ENCODE data around the gene WARS2. TPM values are rescaled to one million over a fixed set of nuclear protein-coding genes. Genes with fewer than 3 reads are reported as not detected.

WARS2 gene
- total RNA-seq, 4 donors from 2014 or later, result 5.8 to 12.6 (median 10.0) TPM

DNA sequence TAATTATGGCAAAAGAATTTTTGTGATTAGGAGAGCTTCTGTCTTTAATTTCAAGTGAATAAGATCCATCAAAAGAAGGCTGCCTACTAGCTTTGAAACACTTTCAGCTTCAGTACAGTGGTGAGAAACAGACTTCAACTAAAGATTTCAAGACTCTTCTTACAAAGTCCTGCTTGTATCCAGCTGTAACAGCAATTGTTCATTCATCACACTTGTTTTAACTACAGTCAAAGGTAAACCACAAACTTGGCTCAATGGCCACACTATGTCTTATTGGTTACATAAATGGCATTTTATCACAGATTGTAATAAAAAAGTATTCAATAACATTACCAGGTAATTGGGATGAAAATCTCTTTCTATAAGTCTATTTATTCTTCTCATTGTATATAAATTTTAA, 59.2 kb downstream of the WARS2 start:
- Histone ChIP-seq H3K4me3 (no peak overlapping the region), H3K4me1 (peaks cover 0 to 18% (median 15%) of the 10 kb centered on the region in 4 donors), H3K36me3 (no peaks in the 10 kb centered on the region), H3K27ac (replicated peaks in 1 of 4) (no peak overlapping the region), H3K9me3 (no peaks in the 10 kb centered on the region), H3K27me3 (no peaks in the 10 kb centered on the region)
- TF ChIP-seq POLR2AphosphoS5 (IDR thresholded peaks at IDR 0.05) (no peak), EP300 (IDR thresholded peaks at IDR 0.05) (no peak), POLR2A (IDR thresholded peaks at IDR 0.05; ENCODE audit: low read depth) (no peak)
- TF ChIP-seq, protein P1, sequence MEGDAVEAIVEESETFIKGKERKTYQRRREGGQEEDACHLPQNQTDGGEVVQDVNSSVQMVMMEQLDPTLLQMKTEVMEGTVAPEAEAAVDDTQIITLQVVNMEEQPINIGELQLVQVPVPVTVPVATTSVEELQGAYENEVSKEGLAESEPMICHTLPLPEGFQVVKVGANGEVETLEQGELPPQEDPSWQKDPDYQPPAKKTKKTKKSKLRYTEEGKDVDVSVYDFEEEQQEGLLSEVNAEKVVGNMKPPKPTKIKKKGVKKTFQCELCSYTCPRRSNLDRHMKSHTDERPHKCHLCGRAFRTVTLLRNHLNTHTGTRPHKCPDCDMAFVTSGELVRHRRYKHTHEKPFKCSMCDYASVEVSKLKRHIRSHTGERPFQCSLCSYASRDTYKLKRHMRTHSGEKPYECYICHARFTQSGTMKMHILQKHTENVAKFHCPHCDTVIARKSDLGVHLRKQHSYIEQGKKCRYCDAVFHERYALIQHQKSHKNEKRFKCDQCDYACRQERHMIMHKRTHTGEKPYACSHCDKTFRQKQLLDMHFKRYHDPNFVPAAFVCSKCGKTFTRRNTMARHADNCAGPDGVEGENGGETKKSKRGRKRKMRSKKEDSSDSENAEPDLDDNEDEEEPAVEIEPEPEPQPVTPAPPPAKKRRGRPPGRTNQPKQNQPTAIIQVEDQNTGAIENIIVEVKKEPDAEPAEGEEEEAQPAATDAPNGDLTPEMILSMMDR (IDR thresholded peaks at IDR 0.05), result no peak
- intact Hi-C loops (cut with DNase I), result no loop called here
- DNase-seq (ENCODE audit: extremely low spot score), result no peak

DNA sequence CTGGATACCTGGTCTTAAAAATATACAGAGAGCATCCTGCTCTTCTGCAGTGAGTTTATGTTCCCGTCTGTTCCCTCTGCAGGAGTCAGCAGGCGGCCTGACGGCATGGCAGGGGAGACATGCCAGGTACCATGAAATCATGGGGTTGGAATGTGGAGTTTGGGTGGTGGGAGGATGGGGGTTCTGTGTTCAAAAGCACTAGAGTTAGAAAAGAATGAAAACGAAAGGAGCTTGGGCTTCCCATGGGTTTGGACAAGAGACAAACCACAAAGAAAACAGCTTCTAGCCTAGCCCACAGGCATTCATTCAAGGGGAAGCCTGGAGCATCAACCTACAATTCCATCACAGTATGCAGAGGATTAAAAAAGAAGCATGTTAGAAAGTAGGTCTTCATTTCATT, 59.9 kb downstream of the WARS2 start:
- no peak for DNase-seq (ENCODE audit: extremely low spot score)
- Histone ChIP-seq H3K4me3 (no peak overlapping the region), H3K27ac (replicated peaks in 1 of 4) (peak overlapping the region in 1 of 4 donors; percentile 9)

GRCh38 chr1:119079881-119080280, 60.6 kb downstream of the WARS2 start:
- 97% methylated on average over 1 of the region's 1 CpG for WGBS
- no peak overlapping the region for H3K27ac ChIP-seq (replicated peaks in 1 of 4)
- TF ChIP-seq POLR2A (IDR thresholded peaks at IDR 0.05; ENCODE audit: low read depth) (no peak), POLR2AphosphoS5 (IDR thresholded peaks at IDR 0.05) (no peak), EP300 (IDR thresholded peaks at IDR 0.05) (no peak)
- TF ChIP-seq, protein P1 (IDR thresholded peaks at IDR 0.05), result no peak

More for the DNA sequence above, 59.9 kb downstream of the WARS2 start:
- WGBS, result 29% methylated on average over 4 of the region's 4 CpGs
- TF ChIP-seq POLR2A (IDR thresholded peaks at IDR 0.05; ENCODE audit: low read depth), result no peak
- peak in 1 of 2 donors; percentile 11 for TF ChIP-seq POLR2AphosphoS5 (IDR thresholded peaks at IDR 0.05)
- Histone ChIP-seq H3K36me3 (no peaks in the 10 kb centered on the region), H3K9me3 (no peaks in the 10 kb centered on the region), H3K27me3 (no peaks in the 10 kb centered on the region), H3K4me1 (peaks cover 0 to 18% (median 15%) of the 10 kb centered on the region in 4 donors)
- intact Hi-C loops (cut with DNase I), result no loop called here

DNA sequence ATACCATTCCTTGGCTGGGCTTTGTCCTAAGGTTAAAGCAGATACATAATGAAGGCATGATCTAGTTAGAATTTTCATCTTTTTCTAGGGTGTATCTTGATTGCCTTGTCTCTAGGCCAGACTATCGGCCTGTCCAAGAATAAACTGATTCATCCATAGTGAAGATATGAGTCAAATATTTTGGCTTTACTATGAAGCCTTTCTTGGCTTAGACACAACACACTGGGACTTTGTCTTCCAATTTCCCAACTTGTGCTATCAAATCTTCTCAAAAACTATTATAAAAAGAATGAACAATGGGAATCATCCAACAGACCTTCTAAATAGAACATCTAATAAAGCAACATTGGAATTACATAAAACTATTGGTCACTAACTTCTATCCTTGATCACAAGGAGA, 64.8 kb downstream of the WARS2 start:
- Histone ChIP-seq H3K4me3 (no peak overlapping the region), H3K36me3 (peaks cover 0 to 3% (median 0%) of the 10 kb centered on the region in 4 donors), H3K27me3 (no peaks in the 10 kb centered on the region), H3K9me3 (no peaks in the 10 kb centered on the region), H3K27ac (replicated peaks in 1 of 4) (no peak overlapping the region), H3K4me1 (peaks cover 0 to 10% (median 8%) of the 10 kb centered on the region in 4 donors)
- DNase-seq (ENCODE audit: extremely low spot score), result no peak
- intact Hi-C loops (cut with DNase I), result no loop called here
- TF ChIP-seq POLR2AphosphoS5 (IDR thresholded peaks at IDR 0.05) (no peak), POLR2A (IDR thresholded peaks at IDR 0.05; ENCODE audit: low read depth) (no peak), EP300 (IDR thresholded peaks at IDR 0.05) (no peak)
- TF ChIP-seq, protein P1 (IDR thresholded peaks at IDR 0.05), result no peak
- WGBS, result 65% methylated on average over 1 of the region's 1 CpG

More at GRCh38 chr1:119079881-119080280, 60.6 kb downstream of the WARS2 start:
- intact Hi-C loops (cut with DNase I), result no loop called here
- H3K36me3 ChIP-seq, result no peaks in the 10 kb centered on the region
- DNase-seq (ENCODE audit: extremely low spot score), result no peak
- H3K9me3 ChIP-seq, result no peaks in the 10 kb centered on the region
- peaks cover 0 to 18% (median 15%) of the 10 kb centered on the region in 4 donors for H3K4me1 ChIP-seq
- H3K4me3 ChIP-seq, result no peak overlapping the region
- H3K27me3 ChIP-seq, result no peaks in the 10 kb centered on the region

DNA sequence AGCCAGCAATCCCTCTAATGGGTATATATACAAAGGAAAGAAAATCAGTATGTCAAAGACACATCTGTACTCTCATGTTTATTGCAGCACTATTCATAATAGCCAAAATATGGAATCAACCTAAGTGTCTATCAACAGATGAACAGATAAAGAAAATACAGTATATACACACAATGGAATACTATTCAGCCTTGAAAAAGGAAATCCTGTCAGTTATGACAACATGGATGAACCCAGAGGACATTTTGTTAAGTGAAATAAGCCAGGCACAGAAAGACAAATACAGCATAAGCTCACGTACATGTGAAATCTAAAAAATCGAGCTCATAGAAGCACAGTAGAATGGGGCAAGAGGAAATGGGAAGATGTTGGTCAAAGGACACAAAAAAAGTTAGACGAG, 69.1 kb downstream of the WARS2 start:
- no peaks in the 10 kb centered on the region for H3K9me3 ChIP-seq
- peaks cover 0 to 3% (median 0%) of the 10 kb centered on the region in 4 donors for H3K36me3 ChIP-seq
- intact Hi-C loops (cut with DNase I), result no loop called here
- H3K4me1 ChIP-seq, result peaks cover 0 to 6% (median 3%) of the 10 kb centered on the region in 4 donors
- WGBS, result 96% methylated on average over 3 of the region's 3 CpGs
- H3K4me3 ChIP-seq, result no peak overlapping the region
- TF ChIP-seq POLR2A (IDR thresholded peaks at IDR 0.05; ENCODE audit: low read depth), result no peak
- TF ChIP-seq, protein P1 (IDR thresholded peaks at IDR 0.05), result no peak
- TF ChIP-seq POLR2AphosphoS5 (IDR thresholded peaks at IDR 0.05), result no peak
- TF ChIP-seq EP300 (IDR thresholded peaks at IDR 0.05), result no peak
- H3K27me3 ChIP-seq, result no peaks in the 10 kb centered on the region
- DNase-seq (ENCODE audit: extremely low spot score), result no peak
- H3K27ac ChIP-seq (replicated peaks in 1 of 4), result no peak overlapping the region
